H9 (cell line): ENCODE data around the gene FAM13A. TPM values are rescaled to one million over a fixed set of nuclear protein-coding genes. Genes with fewer than 3 reads are reported as not detected.

Experiments
- DNase-seq: peaks from one replicate; pipeline ENCODE4 v3.0.0-alpha.2; 2017
- H2AFZ ChIP-seq: one replicate; pipeline ENCODE4 v1.6.1; 2013; ENCODE audit warnings: mild to moderate bottlenecking, low read length, control low read depth, moderate library complexity
- H2AK5ac ChIP-seq: 2 replicates; pipeline ENCODE4 v1.6.1; 2013; ENCODE audit warnings: low read length, control low read depth, mixed read lengths; ENCODE audit not compliant: insufficient read length
- H2BK120ac ChIP-seq: one replicate; pipeline ENCODE4 v1.6.1; 2013; ENCODE audit warnings: low read depth, mild to moderate bottlenecking, low read length, control low read depth, inconsistent platforms; ENCODE audit not compliant: poor library complexity, severe bottlenecking
- H2BK12ac ChIP-seq: 2 replicates; pipeline ENCODE4 v1.6.1; 2013; ENCODE audit warnings: low read length, control low read depth, mixed read lengths, low read depth; ENCODE audit not compliant: insufficient read length
- H2BK15ac ChIP-seq: 2 replicates; pipeline ENCODE4 v1.6.1; 2013; ENCODE audit warnings: low read depth, low read length, control low read depth
- H2BK20ac ChIP-seq: one replicate; pipeline ENCODE4 v1.6.1; 2013; ENCODE audit warnings: low read depth, mild to moderate bottlenecking, low read length, control low read depth, inconsistent platforms; ENCODE audit not compliant: poor library complexity, severe bottlenecking
- H2BK5ac ChIP-seq: 2 replicates; pipeline ENCODE4 v1.6.1; 2013; ENCODE audit warnings: low read length, control low read depth, mixed read lengths; ENCODE audit not compliant: insufficient read length
- H3K14ac ChIP-seq: 2 replicates; pipeline ENCODE4 v1.6.1; 2013; ENCODE audit warnings: low read length, control low read depth; ENCODE audit not compliant: insufficient read depth
- H3K18ac ChIP-seq: 2 replicates; pipeline ENCODE4 v1.6.1; 2013; ENCODE audit warnings: low read depth, mild to moderate bottlenecking, mixed read lengths, low read length, control low read depth; ENCODE audit not compliant: insufficient read length
- H3K23ac ChIP-seq: 2 replicates; pipeline ENCODE4 v1.6.1; 2013; ENCODE audit warnings: low read length, control low read depth, mixed read lengths, low read depth; ENCODE audit not compliant: insufficient read length
- H3K23me2 ChIP-seq: 2 replicates; pipeline ENCODE4 v1.6.1; 2013; ENCODE audit warnings: low read depth, mild to moderate bottlenecking, mixed read lengths, low read length, control low read depth; ENCODE audit not compliant: insufficient read length, poor library complexity, severe bottlenecking
- H3K27ac ChIP-seq: 2 replicates; pipeline ENCODE4 v1.5.1; 2013; ENCODE audit warnings: low read length, control low read depth, mixed read lengths, low read depth; ENCODE audit not compliant: insufficient read length
- H3K27me3 ChIP-seq: 2 replicates; pipeline ENCODE4 v1.6.1; 2013; ENCODE audit warnings: low read length, control low read depth, inconsistent platforms; ENCODE audit not compliant: insufficient read depth
- H3K4ac ChIP-seq: 2 replicates; pipeline ENCODE4 v1.6.1; 2013; ENCODE audit warnings: low read depth, mild to moderate bottlenecking, control low read depth, inconsistent platforms, low read length, moderate library complexity
- H3K4me1 ChIP-seq: 2 replicates; pipeline ENCODE4 v1.6.1; 2013; ENCODE audit warnings: low read length, control low read depth, inconsistent platforms; ENCODE audit not compliant: insufficient read depth
- H3K4me2 ChIP-seq: 2 replicates; pipeline ENCODE4 v1.6.1; 2013; ENCODE audit warnings: low read length, control low read depth, mixed read lengths; ENCODE audit not compliant: insufficient read length, insufficient read depth
- H3K56ac ChIP-seq: 2 replicates; pipeline ENCODE4 v1.6.1; 2013; ENCODE audit warnings: low read depth, mild to moderate bottlenecking, mixed read lengths, low read length, control low read depth; ENCODE audit not compliant: insufficient read length
- H3K79me1 ChIP-seq: 2 replicates; pipeline ENCODE4 v1.6.1; 2013; ENCODE audit warnings: low read depth, mild to moderate bottlenecking, moderate library complexity, low read length, control low read depth, inconsistent platforms; ENCODE audit not compliant: insufficient read depth, poor library complexity, severe bottlenecking
- H3K79me2 ChIP-seq: 2 replicates; pipeline ENCODE4 v1.6.1; 2013; ENCODE audit warnings: low read length, control low read depth, inconsistent platforms; ENCODE audit not compliant: insufficient read depth
- H3K9ac ChIP-seq: 2 replicates; pipeline ENCODE4 v1.6.1; 2013; ENCODE audit warnings: low read length, control low read depth, mixed read lengths; ENCODE audit not compliant: insufficient read length; ENCODE audit errors: extremely low read depth
- H3K9me3 ChIP-seq: one replicate; pipeline ENCODE4 v1.6.1; 2013; ENCODE audit warnings: low read depth, low read length, inconsistent platforms; ENCODE audit not compliant: control insufficient read depth
- H3T11ph ChIP-seq: one replicate; pipeline ENCODE4 v1.6.1; 2013; ENCODE audit warnings: mild to moderate bottlenecking, low read length, control low read depth, inconsistent platforms
- H4K20me1 ChIP-seq: one replicate; pipeline ENCODE4 v1.6.1; 2013; ENCODE audit not compliant: control insufficient read depth, insufficient read length, insufficient read depth
- H4K5ac ChIP-seq: 2 replicates; pipeline ENCODE4 v1.6.1; 2013; ENCODE audit warnings: low read depth, mild to moderate bottlenecking, mixed read lengths, low read length, control low read depth; ENCODE audit not compliant: insufficient read length
- H4K8ac ChIP-seq: replicated peaks from 2 replicates; pipeline ENCODE4 v1.6.1; 2013; ENCODE audit warnings: low read length, control low read depth, mixed read lengths, low read depth; ENCODE audit not compliant: insufficient read length
- H4K91ac ChIP-seq: 2 replicates; pipeline ENCODE4 v1.6.1; 2013; ENCODE audit warnings: low read depth, mild to moderate bottlenecking, moderate library complexity, mixed read lengths, low read length, control low read depth; ENCODE audit not compliant: insufficient read length
- H3K27ac Mint-ChIP-seq, 3 experiments: 2 replicates in 2 of 3; 3 replicates in 1 of 3; pipeline ENCODE4 v1.8.0; 2020 to 2021; ENCODE audit warnings: mixed read lengths in 3 of 3, mild to moderate bottlenecking in 1 of 3, moderate library complexity in 1 of 3
- H3K27me3 Mint-ChIP-seq: 2 replicates; pipeline ENCODE4 v1.8.0; 2021; ENCODE audit warnings: low read depth, mild to moderate bottlenecking, moderate library complexity, mixed read lengths
- H3K36me3 Mint-ChIP-seq, 3 experiments: 2 replicates in 2 of 3; 3 replicates in 1 of 3; pipeline ENCODE4 v1.8.0; 2020 to 2021; ENCODE audit warnings: low read depth in 3 of 3, mixed read lengths in 3 of 3; ENCODE audit not compliant: insufficient read depth in 1 of 3
- H3K4me1 Mint-ChIP-seq, 2 experiments: 2 replicates each; pipeline ENCODE4 v1.8.0; 2020; ENCODE audit warnings: mixed read lengths in 2 of 2
- H3K4me3 Mint-ChIP-seq, 2 experiments: 2 replicates in 1 of 2; 3 replicates in 1 of 2; pipeline ENCODE4 v1.8.0; 2020 to 2021; ENCODE audit warnings: mild to moderate bottlenecking in 2 of 2, mixed read lengths in 2 of 2, moderate library complexity in 1 of 2
- H3K9me3 Mint-ChIP-seq, 2 experiments: 2 replicates in 1 of 2; 3 replicates in 1 of 2; pipeline ENCODE4 v1.8.0; 2020; ENCODE audit warnings: mild to moderate bottlenecking in 2 of 2, mixed read lengths in 2 of 2, moderate library complexity in 1 of 2
- WGBS: extraction: QIAGEN DNeasy Blood & Tissue Kit; methylation state at CpG from one replicate; pipeline ENCODE4 v1.1.7; 2013; ENCODE audit warnings: missing lambda C conversion rate, low lambda C conversion rate, mixed read lengths; ENCODE audit not compliant: insufficient read length; ENCODE audit errors: extremely low coverage; 5-methylcytosine and 5-hydroxymethylcytosine counted together
- total RNA-seq: library from RNA; stranded (reverse); gene quantifications from 2 replicates; pipeline ENCODE4 v1.2.1, GENCODE V29; 2021
- TF ChIP-seq, protein P1 (sequence below): fragments of 200-600 bp; sonication (generic); conservative IDR thresholded peaks from 3 replicates; pipeline ENCODE4 v1.8.0; 2021; ENCODE audit warnings: antibody characterized with exemption, mild to moderate bottlenecking

The FAM13A gene
- total RNA-seq, 1 experiment from 2014 or later = 12.7 TPM

GRCh38 chr4:88736264-88736663, 320.7 kb downstream of the FAM13A start:
- no peak overlapping the region for H2BK15ac ChIP-seq
- H4K8ac ChIP-seq = no peak overlapping the region
- H3T11ph ChIP-seq = no peak overlapping the region
- no peak overlapping the region for H2BK20ac ChIP-seq
- TF ChIP-seq, protein P1, sequence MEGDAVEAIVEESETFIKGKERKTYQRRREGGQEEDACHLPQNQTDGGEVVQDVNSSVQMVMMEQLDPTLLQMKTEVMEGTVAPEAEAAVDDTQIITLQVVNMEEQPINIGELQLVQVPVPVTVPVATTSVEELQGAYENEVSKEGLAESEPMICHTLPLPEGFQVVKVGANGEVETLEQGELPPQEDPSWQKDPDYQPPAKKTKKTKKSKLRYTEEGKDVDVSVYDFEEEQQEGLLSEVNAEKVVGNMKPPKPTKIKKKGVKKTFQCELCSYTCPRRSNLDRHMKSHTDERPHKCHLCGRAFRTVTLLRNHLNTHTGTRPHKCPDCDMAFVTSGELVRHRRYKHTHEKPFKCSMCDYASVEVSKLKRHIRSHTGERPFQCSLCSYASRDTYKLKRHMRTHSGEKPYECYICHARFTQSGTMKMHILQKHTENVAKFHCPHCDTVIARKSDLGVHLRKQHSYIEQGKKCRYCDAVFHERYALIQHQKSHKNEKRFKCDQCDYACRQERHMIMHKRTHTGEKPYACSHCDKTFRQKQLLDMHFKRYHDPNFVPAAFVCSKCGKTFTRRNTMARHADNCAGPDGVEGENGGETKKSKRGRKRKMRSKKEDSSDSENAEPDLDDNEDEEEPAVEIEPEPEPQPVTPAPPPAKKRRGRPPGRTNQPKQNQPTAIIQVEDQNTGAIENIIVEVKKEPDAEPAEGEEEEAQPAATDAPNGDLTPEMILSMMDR = no peak
- H2BK12ac ChIP-seq = no peak overlapping the region
- no peak overlapping the region for H4K5ac ChIP-seq
- no peak overlapping the region for H2BK120ac ChIP-seq
- no peak overlapping the region for H2AK5ac ChIP-seq
- H3K27ac ChIP-seq = no peak overlapping the region
- no peak overlapping the region for H3K4me3 Mint-ChIP-seq
- H3K79me2 ChIP-seq = no peaks in the 10 kb centered on the region
- no peaks in the 10 kb centered on the region for H3K79me1 ChIP-seq
- no peaks in the 10 kb centered on the region for H3K23me2 ChIP-seq
- no peak for DNase-seq
- WGBS = no CpG with 5 or more reads among the region's 3 CpGs
- H3K18ac ChIP-seq = no peak overlapping the region
- H3K23ac ChIP-seq = no peak overlapping the region
- H3K4ac ChIP-seq = no peak overlapping the region
- H3K56ac ChIP-seq = no peak overlapping the region
- H3K9me3 Mint-ChIP-seq = no peaks in the 10 kb centered on the region
- H3K27ac Mint-ChIP-seq = no peak overlapping the region; a peak in 1 of 7 replicates
- no peak overlapping the region for H2AFZ ChIP-seq
- H3K4me2 ChIP-seq = no peak overlapping the region
- H3K4me1 Mint-ChIP-seq = peaks cover 29 to 35% of the 10 kb centered on the region in 2 experiments
- H4K91ac ChIP-seq = no peak overlapping the region
- no peaks in the 10 kb centered on the region for H4K20me1 ChIP-seq
- H3K36me3 Mint-ChIP-seq = peaks cover 0 to 13% (median 3%) of the 10 kb centered on the region in 3 experiments; a peak in 4 of 7 replicates
- peaks cover 12% of the 10 kb centered on the region for H3K4me1 ChIP-seq
- no peak overlapping the region for H3K14ac ChIP-seq
- no peaks in the 10 kb centered on the region for H3K27me3 Mint-ChIP-seq
- no peak overlapping the region for H3K9ac ChIP-seq
- H3K27me3 ChIP-seq = no peaks in the 10 kb centered on the region
- H3K9me3 ChIP-seq = no peaks in the 10 kb centered on the region
- no peak overlapping the region for H2BK5ac ChIP-seq
